H9 (cell line): ENCODE results near the gene SIGLEC7. TPM values are rescaled to one million over a fixed set of nuclear protein-coding genes. Genes with fewer than 3 reads are reported as not detected.

Experiments
- DNase-seq: peaks from one replicate; pipeline ENCODE4 v3.0.0-alpha.2; 2017
- H2AFZ ChIP-seq: one replicate; pipeline ENCODE4 v1.6.1; 2013; ENCODE audit warnings: mild to moderate bottlenecking, low read length, control low read depth, moderate library complexity
- H2AK5ac ChIP-seq: 2 replicates; pipeline ENCODE4 v1.6.1; 2013; ENCODE audit warnings: low read length, control low read depth, mixed read lengths; ENCODE audit not compliant: insufficient read length
- H2BK120ac ChIP-seq: one replicate; pipeline ENCODE4 v1.6.1; 2013; ENCODE audit warnings: low read depth, mild to moderate bottlenecking, low read length, control low read depth, inconsistent platforms; ENCODE audit not compliant: poor library complexity, severe bottlenecking
- H2BK12ac ChIP-seq: 2 replicates; pipeline ENCODE4 v1.6.1; 2013; ENCODE audit warnings: low read length, control low read depth, mixed read lengths, low read depth; ENCODE audit not compliant: insufficient read length
- H2BK15ac ChIP-seq: 2 replicates; pipeline ENCODE4 v1.6.1; 2013; ENCODE audit warnings: low read depth, low read length, control low read depth
- H2BK20ac ChIP-seq: one replicate; pipeline ENCODE4 v1.6.1; 2013; ENCODE audit warnings: low read depth, mild to moderate bottlenecking, low read length, control low read depth, inconsistent platforms; ENCODE audit not compliant: poor library complexity, severe bottlenecking
- H2BK5ac ChIP-seq: 2 replicates; pipeline ENCODE4 v1.6.1; 2013; ENCODE audit warnings: low read length, control low read depth, mixed read lengths; ENCODE audit not compliant: insufficient read length
- H3K14ac ChIP-seq: 2 replicates; pipeline ENCODE4 v1.6.1; 2013; ENCODE audit warnings: low read length, control low read depth; ENCODE audit not compliant: insufficient read depth
- H3K18ac ChIP-seq: 2 replicates; pipeline ENCODE4 v1.6.1; 2013; ENCODE audit warnings: low read depth, mild to moderate bottlenecking, mixed read lengths, low read length, control low read depth; ENCODE audit not compliant: insufficient read length
- H3K23ac ChIP-seq: 2 replicates; pipeline ENCODE4 v1.6.1; 2013; ENCODE audit warnings: low read length, control low read depth, mixed read lengths, low read depth; ENCODE audit not compliant: insufficient read length
- H3K23me2 ChIP-seq: 2 replicates; pipeline ENCODE4 v1.6.1; 2013; ENCODE audit warnings: low read depth, mild to moderate bottlenecking, mixed read lengths, low read length, control low read depth; ENCODE audit not compliant: insufficient read length, poor library complexity, severe bottlenecking
- H3K27ac ChIP-seq: 2 replicates; pipeline ENCODE4 v1.5.1; 2013; ENCODE audit warnings: low read length, control low read depth, mixed read lengths, low read depth; ENCODE audit not compliant: insufficient read length
- H3K27me3 ChIP-seq: 2 replicates; pipeline ENCODE4 v1.6.1; 2013; ENCODE audit warnings: low read length, control low read depth, inconsistent platforms; ENCODE audit not compliant: insufficient read depth
- H3K4ac ChIP-seq: 2 replicates; pipeline ENCODE4 v1.6.1; 2013; ENCODE audit warnings: low read depth, mild to moderate bottlenecking, control low read depth, inconsistent platforms, low read length, moderate library complexity
- H3K4me1 ChIP-seq: 2 replicates; pipeline ENCODE4 v1.6.1; 2013; ENCODE audit warnings: low read length, control low read depth, inconsistent platforms; ENCODE audit not compliant: insufficient read depth
- H3K4me2 ChIP-seq: 2 replicates; pipeline ENCODE4 v1.6.1; 2013; ENCODE audit warnings: low read length, control low read depth, mixed read lengths; ENCODE audit not compliant: insufficient read length, insufficient read depth
- H3K56ac ChIP-seq: 2 replicates; pipeline ENCODE4 v1.6.1; 2013; ENCODE audit warnings: low read depth, mild to moderate bottlenecking, mixed read lengths, low read length, control low read depth; ENCODE audit not compliant: insufficient read length
- H3K79me1 ChIP-seq: 2 replicates; pipeline ENCODE4 v1.6.1; 2013; ENCODE audit warnings: low read depth, mild to moderate bottlenecking, moderate library complexity, low read length, control low read depth, inconsistent platforms; ENCODE audit not compliant: insufficient read depth, poor library complexity, severe bottlenecking
- H3K79me2 ChIP-seq: 2 replicates; pipeline ENCODE4 v1.6.1; 2013; ENCODE audit warnings: low read length, control low read depth, inconsistent platforms; ENCODE audit not compliant: insufficient read depth
- H3K9ac ChIP-seq: 2 replicates; pipeline ENCODE4 v1.6.1; 2013; ENCODE audit warnings: low read length, control low read depth, mixed read lengths; ENCODE audit not compliant: insufficient read length; ENCODE audit errors: extremely low read depth
- H3K9me3 ChIP-seq: one replicate; pipeline ENCODE4 v1.6.1; 2013; ENCODE audit warnings: low read depth, low read length, inconsistent platforms; ENCODE audit not compliant: control insufficient read depth
- H3T11ph ChIP-seq: one replicate; pipeline ENCODE4 v1.6.1; 2013; ENCODE audit warnings: mild to moderate bottlenecking, low read length, control low read depth, inconsistent platforms
- H4K20me1 ChIP-seq: one replicate; pipeline ENCODE4 v1.6.1; 2013; ENCODE audit not compliant: control insufficient read depth, insufficient read length, insufficient read depth
- H4K5ac ChIP-seq: 2 replicates; pipeline ENCODE4 v1.6.1; 2013; ENCODE audit warnings: low read depth, mild to moderate bottlenecking, mixed read lengths, low read length, control low read depth; ENCODE audit not compliant: insufficient read length
- H4K8ac ChIP-seq: replicated peaks from 2 replicates; pipeline ENCODE4 v1.6.1; 2013; ENCODE audit warnings: low read length, control low read depth, mixed read lengths, low read depth; ENCODE audit not compliant: insufficient read length
- H4K91ac ChIP-seq: 2 replicates; pipeline ENCODE4 v1.6.1; 2013; ENCODE audit warnings: low read depth, mild to moderate bottlenecking, moderate library complexity, mixed read lengths, low read length, control low read depth; ENCODE audit not compliant: insufficient read length
- H3K27ac Mint-ChIP-seq, 3 experiments: 2 replicates in 2 of 3; 3 replicates in 1 of 3; pipeline ENCODE4 v1.8.0; 2020 to 2021; ENCODE audit warnings: mixed read lengths in 3 of 3, mild to moderate bottlenecking in 1 of 3, moderate library complexity in 1 of 3
- H3K27me3 Mint-ChIP-seq: 2 replicates; pipeline ENCODE4 v1.8.0; 2021; ENCODE audit warnings: low read depth, mild to moderate bottlenecking, moderate library complexity, mixed read lengths
- H3K36me3 Mint-ChIP-seq, 3 experiments: 2 replicates in 2 of 3; 3 replicates in 1 of 3; pipeline ENCODE4 v1.8.0; 2020 to 2021; ENCODE audit warnings: low read depth in 3 of 3, mixed read lengths in 3 of 3; ENCODE audit not compliant: insufficient read depth in 1 of 3
- H3K4me1 Mint-ChIP-seq, 2 experiments: 2 replicates each; pipeline ENCODE4 v1.8.0; 2020; ENCODE audit warnings: mixed read lengths in 2 of 2
- H3K4me3 Mint-ChIP-seq, 2 experiments: 2 replicates in 1 of 2; 3 replicates in 1 of 2; pipeline ENCODE4 v1.8.0; 2020 to 2021; ENCODE audit warnings: mild to moderate bottlenecking in 2 of 2, mixed read lengths in 2 of 2, moderate library complexity in 1 of 2
- H3K9me3 Mint-ChIP-seq, 2 experiments: 2 replicates in 1 of 2; 3 replicates in 1 of 2; pipeline ENCODE4 v1.8.0; 2020; ENCODE audit warnings: mild to moderate bottlenecking in 2 of 2, mixed read lengths in 2 of 2, moderate library complexity in 1 of 2
- WGBS: extraction: QIAGEN DNeasy Blood & Tissue Kit; methylation state at CpG from one replicate; pipeline ENCODE4 v1.1.7; 2013; ENCODE audit warnings: missing lambda C conversion rate, low lambda C conversion rate, mixed read lengths; ENCODE audit not compliant: insufficient read length; ENCODE audit errors: extremely low coverage; 5-methylcytosine and 5-hydroxymethylcytosine counted together
- total RNA-seq: library from RNA; stranded (reverse); gene quantifications from 2 replicates; pipeline ENCODE4 v1.2.1, GENCODE V29; 2021
- TF ChIP-seq, protein P1 (sequence below): fragments of 200-600 bp; sonication (generic); conservative IDR thresholded peaks from 3 replicates; pipeline ENCODE4 v1.8.0; 2021; ENCODE audit warnings: antibody characterized with exemption, mild to moderate bottlenecking

The SIGLEC7 gene
- total RNA-seq, 1 experiment from 2014 or later, result not detected

DNA sequence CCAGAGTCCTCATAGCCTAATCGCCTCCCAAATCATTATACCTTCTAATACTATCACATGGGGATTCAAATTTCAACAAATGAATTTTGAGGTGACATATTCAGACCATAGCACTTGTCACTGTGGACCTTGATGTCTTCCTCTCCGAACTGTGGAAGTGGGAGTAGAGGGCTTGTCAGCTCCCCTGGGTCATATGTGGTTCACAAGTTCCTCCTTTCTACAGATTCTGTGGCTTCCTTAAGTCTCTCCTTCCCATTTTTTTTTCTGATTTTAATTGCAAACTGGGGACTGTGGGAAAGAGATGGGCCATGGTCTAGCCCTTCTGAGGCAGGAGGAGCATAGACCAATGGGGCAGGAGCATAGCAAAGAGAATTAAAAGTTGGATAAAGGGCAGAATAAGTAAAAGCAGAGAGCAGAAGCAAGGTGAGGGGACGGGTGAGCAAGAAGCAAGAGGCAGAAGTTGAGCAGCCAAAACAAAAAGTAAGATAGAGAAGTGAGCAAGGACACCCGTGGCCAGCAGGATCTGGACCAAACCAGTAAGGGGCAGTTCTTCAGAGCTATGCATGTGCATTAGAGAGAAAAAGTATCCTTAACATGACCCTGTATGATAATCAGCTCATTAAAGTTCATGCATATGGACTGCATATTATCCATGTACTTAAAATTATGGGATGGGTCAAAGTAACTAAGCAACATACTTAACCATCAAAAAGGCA is 2.6 kb upstream of the SIGLEC7 start:
- H3K23me2 ChIP-seq, result peaks cover 3% of the 10 kb centered on the region
- peaks cover 25 to 32% of the 10 kb centered on the region in 2 experiments for H3K4me1 Mint-ChIP-seq
- no peak overlapping the region for H3K23ac ChIP-seq
- H3K79me2 ChIP-seq, result no peaks in the 10 kb centered on the region
- no peak overlapping the region for H4K5ac ChIP-seq
- H3T11ph ChIP-seq, result no peak overlapping the region
- no peak overlapping the region for H2AFZ ChIP-seq
- no peak overlapping the region for H3K18ac ChIP-seq
- no peak overlapping the region for H2BK120ac ChIP-seq
- DNase-seq, result no peak
- peaks cover 19% of the 10 kb centered on the region for H3K27me3 Mint-ChIP-seq
- no peak overlapping the region for H3K4ac ChIP-seq
- H3K27me3 ChIP-seq, result no peaks in the 10 kb centered on the region; the same call in 1 of the 2 replicates
- H2BK12ac ChIP-seq, result no peak overlapping the region
- H2AK5ac ChIP-seq, result no peak overlapping the region
- no peaks in the 10 kb centered on the region for H3K36me3 Mint-ChIP-seq
- no peak overlapping the region for H3K27ac ChIP-seq
- H2BK15ac ChIP-seq, result no peak overlapping the region
- H4K20me1 ChIP-seq, result no peaks in the 10 kb centered on the region
- H4K8ac ChIP-seq, result no peak overlapping the region
- no peak overlapping the region for H4K91ac ChIP-seq
- TF ChIP-seq, protein P1, sequence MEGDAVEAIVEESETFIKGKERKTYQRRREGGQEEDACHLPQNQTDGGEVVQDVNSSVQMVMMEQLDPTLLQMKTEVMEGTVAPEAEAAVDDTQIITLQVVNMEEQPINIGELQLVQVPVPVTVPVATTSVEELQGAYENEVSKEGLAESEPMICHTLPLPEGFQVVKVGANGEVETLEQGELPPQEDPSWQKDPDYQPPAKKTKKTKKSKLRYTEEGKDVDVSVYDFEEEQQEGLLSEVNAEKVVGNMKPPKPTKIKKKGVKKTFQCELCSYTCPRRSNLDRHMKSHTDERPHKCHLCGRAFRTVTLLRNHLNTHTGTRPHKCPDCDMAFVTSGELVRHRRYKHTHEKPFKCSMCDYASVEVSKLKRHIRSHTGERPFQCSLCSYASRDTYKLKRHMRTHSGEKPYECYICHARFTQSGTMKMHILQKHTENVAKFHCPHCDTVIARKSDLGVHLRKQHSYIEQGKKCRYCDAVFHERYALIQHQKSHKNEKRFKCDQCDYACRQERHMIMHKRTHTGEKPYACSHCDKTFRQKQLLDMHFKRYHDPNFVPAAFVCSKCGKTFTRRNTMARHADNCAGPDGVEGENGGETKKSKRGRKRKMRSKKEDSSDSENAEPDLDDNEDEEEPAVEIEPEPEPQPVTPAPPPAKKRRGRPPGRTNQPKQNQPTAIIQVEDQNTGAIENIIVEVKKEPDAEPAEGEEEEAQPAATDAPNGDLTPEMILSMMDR, result no peak
- no peaks in the 10 kb centered on the region; the same call in 1 of the 2 replicates for H3K4me1 ChIP-seq
- H3K4me3 Mint-ChIP-seq, result peak overlapping the region in 1 of 2 experiments; percentile 12; a peak in 1 of 5 replicates
- H3K56ac ChIP-seq, result no peak overlapping the region
- no CpG with 5 or more reads among the region's 4 CpGs for WGBS
- H2BK20ac ChIP-seq, result no peak overlapping the region
- no peak overlapping the region for H2BK5ac ChIP-seq
- no peaks in the 10 kb centered on the region for H3K9me3 ChIP-seq
- H3K9ac ChIP-seq, result no peak overlapping the region
- no peak overlapping the region for H3K4me2 ChIP-seq
- no peak overlapping the region for H3K14ac ChIP-seq
- no peaks in the 10 kb centered on the region for H3K79me1 ChIP-seq
- H3K27ac Mint-ChIP-seq, result no peak overlapping the region
- no peaks in the 10 kb centered on the region for H3K9me3 Mint-ChIP-seq
